Spleen (tissue), 11 donors: ENCODE data around the gene DDX31. TPM values are rescaled to one million over a fixed set of nuclear protein-coding genes. Genes with fewer than 3 reads are reported as not detected.

Source experiments
- DNase-seq: peaks from one replicate; pipeline ENCODE4 v3.0.0-alpha.2; 2020
- H3K27ac ChIP-seq, 8 donors: fragments of 200-600 bp; sonication (generic) in 7 of 8; 1 replicate in 4 of 8; 2 replicates in 4 of 8; pipeline versions ENCODE4 v1.5.0 to v1.8.0; 2016 to 2021; ENCODE audit warnings: inconsistent platforms in 4 of 8, mild to moderate bottlenecking in 4 of 8, moderate library complexity in 1 of 8
- H3K27me3 ChIP-seq, 7 donors: fragments of 200-600 bp; sonication (generic) in 6 of 7; replicated peaks in 1 of 7; 1 replicate in 4 of 7; 2 replicates in 3 of 7; pipeline versions ENCODE4 v1.5.0 to v1.8.0; 2016 to 2021; ENCODE audit warnings: inconsistent platforms in 3 of 7, mild to moderate bottlenecking in 1 of 7
- H3K36me3 ChIP-seq, 6 donors: fragments of 200-600 bp; sonication (generic) in 5 of 6; 1 replicate in 4 of 6; 2 replicates in 2 of 6; pipeline versions ENCODE4 v1.5.0 to v1.8.0; 2016 to 2021; ENCODE audit warnings: inconsistent platforms in 2 of 6
- H3K4me1 ChIP-seq, 6 donors: fragments of 200-600 bp; sonication (generic) in 5 of 6; 1 replicate in 3 of 6; 2 replicates in 3 of 6; pipeline versions ENCODE4 v1.5.0 to v1.8.0; 2016 to 2021; ENCODE audit warnings: inconsistent platforms in 3 of 6
- H3K4me3 ChIP-seq, 8 donors: fragments of 200-600 bp; sonication (generic) in 7 of 8; 1 replicate in 4 of 8; 2 replicates in 4 of 8; pipeline versions ENCODE4 v1.5.0 to v1.8.0; 2016 to 2021; ENCODE audit warnings: inconsistent platforms in 4 of 8, mild to moderate bottlenecking in 4 of 8, moderate library complexity in 2 of 8
- H3K9me3 ChIP-seq, 8 donors: fragments of 200-600 bp; sonication (generic) in 7 of 8; 1 replicate in 4 of 8; 2 replicates in 4 of 8; pipeline versions ENCODE4 v1.5.0 to v1.8.0; 2016 to 2021; ENCODE audit warnings: inconsistent platforms in 4 of 8
- POLR2A ChIP-seq, 3 donors: fragments of 450-650 bp; IDR thresholded peaks; one replicate each; pipeline ENCODE4 v1.5.1; 2017; ENCODE audit warnings: antibody characterized with exemption in 3 of 3, mild to moderate bottlenecking in 1 of 3
- POLR2AphosphoS5 ChIP-seq, 3 donors: sonication (generic); formaldehyde crosslinking; IDR thresholded peaks; one replicate each; pipeline ENCODE4 v1.5.1; 2017; ENCODE audit warnings: antibody characterized with exemption in 3 of 3
- WGBS, 5 donors: extraction: QIAGEN DNeasy Blood & Tissue Kit in 3 of 5; methylation state at CpG; one replicate each; pipeline versions ENCODE4 v1.1.5 to v1.1.7; 2013 to 2018; 5-methylcytosine and 5-hydroxymethylcytosine counted together
- intact Hi-C: fragments of 100-400 bp; cut with DNase I; formaldehyde crosslinking; loops from one replicate; pipeline ENCODE4 v1.15.0; 2023; ENCODE audit warnings: low total_unique reads
- polyA plus RNA-seq, 3 donors: library from polyadenylated mRNA; stranded (reverse); fragments of 200-250 nt; gene quantifications; one replicate each; pipeline ENCODE4 v1.2.1, GENCODE V29; 2013
- total RNA-seq, 7 donors: library from RNA; depleted of rRNA in 3 of 7; stranded (reverse); fragments of >200 nt in 3 of 7; fragmentation: NEBNext Ultra II Directional in 4 of 7; extraction: Animal tissue kit (Norgen Biotek cat#: 25700) in 4 of 7; gene quantifications; one replicate each; pipeline versions ENCODE4 v1.1.0 to v1.2.1, GENCODE V29; 2016 to 2021
- TF ChIP-seq, protein P1 (sequence below), 11 experiments: fragments of 200-600 bp in 7 of 11; fragments of 450-650 bp in 4 of 11; sonication (generic) in 4 of 11; IDR thresholded peaks in 8 of 11; conservative IDR thresholded peaks in 3 of 11; 1 replicate in 7 of 11; 2 replicates in 4 of 11; pipeline versions ENCODE4 v1.4.0 to v1.8.0; 2016 to 2021; ENCODE audit warnings: antibody characterized with exemption in 11 of 11, inconsistent platforms in 4 of 11, mild to moderate bottlenecking in 1 of 11
- donor health status: healthy with polysubstance abuse.
- donor health status: DM: no; HTN: no; CAD: no; lungs with moderate emphysema.
- donor health status: DM: no; HTN: no; CAD: no.
- donor health status: Bipolar disorder and iron deficiency.
- donor health status: healthy.
- donor health status: DM: no; HTN: no; CAD: no.
- donor health status: DM: yes; HTN: yes; CAD: no.

Gene DDX31
- total and polyA plus RNA-seq, 10 donors: 8.6 to 19.3 (median 14.7) TPM

DNA sequence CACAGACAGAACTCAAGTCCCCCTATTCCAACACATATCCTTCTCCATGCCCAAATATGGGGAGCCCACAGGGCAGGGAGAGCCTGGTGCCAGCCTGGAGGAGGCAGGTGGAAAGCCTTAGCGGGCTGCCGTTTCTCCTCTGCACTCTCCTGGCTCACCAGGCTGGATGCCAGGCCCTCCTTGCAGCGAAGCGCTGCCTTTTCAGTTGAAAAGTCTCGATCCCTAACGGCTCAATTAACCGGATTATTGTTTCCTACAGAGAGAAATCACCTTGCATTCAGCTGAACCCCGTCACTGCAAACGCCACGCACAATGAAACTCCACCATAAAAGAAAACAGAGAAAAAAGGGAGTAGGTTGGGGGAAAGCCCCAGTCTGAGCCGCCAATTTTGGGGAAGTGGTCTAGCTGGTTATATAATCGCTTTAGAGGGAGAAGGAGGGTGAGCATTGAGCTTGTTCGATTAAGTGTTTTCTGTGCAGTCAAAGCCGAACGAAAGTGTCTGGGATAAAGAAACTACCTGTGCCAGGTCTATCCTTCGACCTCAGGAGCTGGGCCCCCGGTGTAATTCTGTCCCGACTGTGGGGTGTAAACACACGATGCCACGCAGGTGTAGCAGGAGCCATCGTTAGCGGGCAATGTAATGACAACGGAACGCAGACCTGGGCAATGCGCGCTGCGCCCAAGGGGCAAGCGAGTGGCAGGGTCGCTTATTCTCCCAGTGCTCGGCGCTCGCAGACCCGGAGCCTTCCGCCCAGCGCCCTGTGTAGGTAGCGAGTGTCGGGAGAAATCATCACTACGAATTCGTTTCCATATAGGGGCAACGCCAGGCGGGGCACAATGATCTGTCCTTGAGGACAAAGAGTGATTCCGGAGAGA lies 83.6 kb downstream of the DDX31 start:
- no peaks in the 10 kb centered on the region for H3K36me3 ChIP-seq
- no peak overlapping the region for H3K27ac ChIP-seq
- H3K4me1 ChIP-seq: peaks cover 5 to 68% (median 35%) of the 10 kb centered on the region in 6 donors
- intact Hi-C loops: no loop called here
- 4 to 9% (median 5%) methylated on average over 37 to 42 of the region's 42 CpGs for WGBS, 5 donors
- H3K27me3 ChIP-seq: peaks cover 22 to 100% (median 100%) of the 10 kb centered on the region in 7 donors
- no peak for TF ChIP-seq POLR2A (IDR thresholded peaks at IDR 0.05)
- TF ChIP-seq, protein P1, sequence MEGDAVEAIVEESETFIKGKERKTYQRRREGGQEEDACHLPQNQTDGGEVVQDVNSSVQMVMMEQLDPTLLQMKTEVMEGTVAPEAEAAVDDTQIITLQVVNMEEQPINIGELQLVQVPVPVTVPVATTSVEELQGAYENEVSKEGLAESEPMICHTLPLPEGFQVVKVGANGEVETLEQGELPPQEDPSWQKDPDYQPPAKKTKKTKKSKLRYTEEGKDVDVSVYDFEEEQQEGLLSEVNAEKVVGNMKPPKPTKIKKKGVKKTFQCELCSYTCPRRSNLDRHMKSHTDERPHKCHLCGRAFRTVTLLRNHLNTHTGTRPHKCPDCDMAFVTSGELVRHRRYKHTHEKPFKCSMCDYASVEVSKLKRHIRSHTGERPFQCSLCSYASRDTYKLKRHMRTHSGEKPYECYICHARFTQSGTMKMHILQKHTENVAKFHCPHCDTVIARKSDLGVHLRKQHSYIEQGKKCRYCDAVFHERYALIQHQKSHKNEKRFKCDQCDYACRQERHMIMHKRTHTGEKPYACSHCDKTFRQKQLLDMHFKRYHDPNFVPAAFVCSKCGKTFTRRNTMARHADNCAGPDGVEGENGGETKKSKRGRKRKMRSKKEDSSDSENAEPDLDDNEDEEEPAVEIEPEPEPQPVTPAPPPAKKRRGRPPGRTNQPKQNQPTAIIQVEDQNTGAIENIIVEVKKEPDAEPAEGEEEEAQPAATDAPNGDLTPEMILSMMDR (IDR thresholded peaks at IDR 0.05 in 8 of 11, conservative IDR thresholded peaks at IDR 0.05 in 3 of 11): no peak
- no peak for TF ChIP-seq POLR2AphosphoS5 (IDR thresholded peaks at IDR 0.05)
- H3K4me3 ChIP-seq: peak overlapping the region in 1 of 8 donors; percentile 3
- no peaks in the 10 kb centered on the region for H3K9me3 ChIP-seq
- DNase-seq: no peak

- no peaks in the 10 kb centered on the region for H3K36me3 ChIP-seq
- no peaks in the 10 kb centered on the region for H3K9me3 ChIP-seq
- H3K4me1 ChIP-seq: peaks cover 5 to 64% (median 34%) of the 10 kb centered on the region in 6 donors
- no peak overlapping the region for H3K27ac ChIP-seq
- no peak for TF ChIP-seq POLR2AphosphoS5 (IDR thresholded peaks at IDR 0.05)
- TF ChIP-seq, protein P1 (IDR thresholded peaks at IDR 0.05 in 8 of 11, conservative IDR thresholded peaks at IDR 0.05 in 3 of 11): no peak
- TF ChIP-seq POLR2A (IDR thresholded peaks at IDR 0.05): no peak
- WGBS, 5 donors: 9 to 19% (median 11%) methylated on average over 30 of the region's 30 CpGs
- H3K4me3 ChIP-seq: no peak overlapping the region
- peaks cover 27 to 100% (median 100%) of the 10 kb centered on the region in 7 donors for H3K27me3 ChIP-seq
- DNase-seq: no peak
- intact Hi-C loops: no loop called here
Measured at GRCh38 chr9:132584601-132585560, 84.9 kb downstream of the DDX31 start.

DNA sequence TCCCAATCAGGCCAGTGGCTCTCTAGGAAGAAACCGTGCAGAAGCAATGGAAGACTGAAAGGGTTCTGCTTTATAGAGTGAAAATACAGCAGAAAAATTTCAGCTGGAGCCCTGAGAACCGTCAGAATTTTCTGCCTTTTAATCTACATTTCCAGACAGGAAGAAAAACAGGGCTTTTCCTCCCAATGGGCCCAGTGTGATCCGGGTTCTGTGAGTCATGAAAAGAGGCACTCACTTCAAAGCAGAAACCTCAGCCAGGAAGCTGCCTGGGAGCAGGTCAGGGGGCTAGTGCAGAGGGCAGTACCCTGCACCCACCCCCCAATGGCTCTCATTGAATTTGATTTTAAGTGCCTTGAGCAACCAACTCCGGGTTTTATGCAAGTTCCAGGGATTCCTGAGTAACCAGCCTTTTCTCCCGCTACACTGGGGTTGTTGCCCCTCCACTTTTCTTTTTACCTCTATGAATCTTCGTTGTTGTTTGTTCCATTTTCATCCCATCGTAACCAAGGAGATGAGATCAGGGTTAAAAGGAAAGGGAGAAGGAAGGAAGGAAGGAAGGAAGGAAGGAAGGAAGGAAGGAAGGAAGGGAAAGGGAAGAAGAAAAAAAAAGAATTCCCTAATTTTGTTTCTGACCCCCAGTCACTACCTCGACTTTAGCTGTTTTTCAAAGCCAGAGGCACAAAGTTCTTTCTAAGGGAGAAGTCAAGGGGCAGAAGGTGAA lies 86.0 kb downstream of the DDX31 start:
- TF ChIP-seq POLR2AphosphoS5 (IDR thresholded peaks at IDR 0.05): no peak
- TF ChIP-seq, protein P1 (IDR thresholded peaks at IDR 0.05 in 8 of 11, conservative IDR thresholded peaks at IDR 0.05 in 3 of 11): no peak
- no peak for TF ChIP-seq POLR2A (IDR thresholded peaks at IDR 0.05)
- Histone ChIP-seq H3K27me3 (peaks cover 27 to 100% (median 100%) of the 10 kb centered on the region in 7 donors), H3K27ac (no peak overlapping the region), H3K4me1 (peaks cover 5 to 54% (median 28%) of the 10 kb centered on the region in 6 donors), H3K4me3 (no peak overlapping the region), H3K9me3 (no peaks in the 10 kb centered on the region), H3K36me3 (no peaks in the 10 kb centered on the region)
- 4 to 9% (median 5%) methylated on average over 8 of the region's 8 CpGs for WGBS, 5 donors
- intact Hi-C loops: no loop called here
- no peak for DNase-seq
